T-helper 22 cell (primary cell): ENCODE data around the gene CPE.

Experiments
- DNase-seq: peaks from one replicate; pipeline ENCODE4 v3.0.0-alpha.2; 2020; ENCODE audit warnings: low read depth

CPE gene

DNA sequence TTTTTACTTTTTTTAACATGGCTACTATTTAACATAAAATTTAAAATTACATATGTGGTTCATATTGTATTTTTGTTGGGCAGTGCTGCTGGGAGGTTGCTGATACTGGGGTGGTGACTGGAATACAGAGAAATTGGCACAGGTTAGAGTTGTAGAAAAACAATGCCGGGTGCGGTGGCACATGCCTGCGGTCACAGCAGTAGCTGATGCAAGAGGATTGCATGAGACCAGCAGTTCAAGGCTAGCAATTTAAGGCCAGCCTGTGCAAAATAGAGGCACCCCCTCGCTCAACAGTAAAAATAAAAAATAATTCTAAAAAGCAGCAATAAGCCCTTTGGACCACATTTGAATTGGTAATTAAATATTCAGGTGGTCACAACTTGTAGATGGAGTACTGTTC, 11.8 kb upstream of the CPE start:
- no peak for DNase-seq

DNA sequence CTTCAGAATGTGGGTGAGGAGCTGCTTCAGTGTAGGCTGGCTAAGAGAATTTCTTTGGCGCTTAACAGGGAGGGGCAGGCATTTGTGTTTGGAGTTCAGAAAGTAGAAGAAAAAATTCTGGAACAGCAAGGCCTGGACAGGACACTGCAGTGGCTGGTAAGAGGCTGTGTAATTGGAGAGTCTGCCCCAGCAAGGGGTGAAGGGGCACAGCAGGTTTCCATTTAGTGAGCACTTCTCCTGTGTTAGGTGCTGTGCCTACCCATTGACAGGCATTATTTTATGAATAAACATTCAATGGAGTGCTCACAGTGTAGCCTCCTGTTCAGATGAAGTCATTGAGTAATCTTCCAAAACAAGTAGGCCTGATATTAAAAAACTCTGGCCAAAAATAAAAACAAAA, 10.7 kb upstream of the CPE start:
- no peak for DNase-seq

DNA sequence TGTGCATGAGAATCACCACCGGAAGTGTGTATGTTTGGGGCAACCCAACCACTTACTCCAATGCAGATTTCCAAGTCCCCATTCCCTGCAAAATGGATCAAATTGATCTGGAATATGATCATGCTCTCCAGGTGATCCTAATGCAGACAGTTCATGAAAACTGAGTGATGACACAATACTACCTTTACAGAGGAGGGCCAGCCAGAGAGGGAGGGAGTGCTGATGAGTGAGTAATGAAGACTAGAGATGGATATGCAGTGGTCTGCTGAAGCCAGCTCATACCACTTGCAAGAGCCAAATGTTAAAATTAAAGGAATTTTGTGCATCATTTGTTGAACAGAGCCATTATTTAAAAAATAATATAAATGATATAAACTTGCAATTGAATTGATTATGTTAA, 10.2 kb upstream of the CPE start:
- DNase-seq: no peak

DNA sequence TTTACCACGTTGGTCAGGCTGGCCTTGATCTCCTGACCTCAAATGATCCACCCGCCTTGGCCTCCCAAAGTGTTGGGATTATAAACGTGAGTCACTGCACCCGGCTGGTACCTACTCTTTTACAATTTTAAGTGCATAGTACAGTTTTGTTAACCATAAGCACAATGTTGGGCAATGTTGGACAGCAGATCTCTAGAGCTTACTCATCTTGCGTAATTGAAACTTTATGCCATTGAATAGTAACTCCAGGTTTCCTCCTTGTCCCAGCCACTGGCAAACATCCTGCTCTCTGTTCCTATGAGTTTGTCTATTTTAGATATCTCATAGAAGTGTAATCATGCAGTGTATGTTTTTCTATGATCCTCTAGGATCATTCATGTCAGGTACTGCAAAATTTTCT, 9.3 kb upstream of the CPE start:
- no peak for DNase-seq

DNA sequence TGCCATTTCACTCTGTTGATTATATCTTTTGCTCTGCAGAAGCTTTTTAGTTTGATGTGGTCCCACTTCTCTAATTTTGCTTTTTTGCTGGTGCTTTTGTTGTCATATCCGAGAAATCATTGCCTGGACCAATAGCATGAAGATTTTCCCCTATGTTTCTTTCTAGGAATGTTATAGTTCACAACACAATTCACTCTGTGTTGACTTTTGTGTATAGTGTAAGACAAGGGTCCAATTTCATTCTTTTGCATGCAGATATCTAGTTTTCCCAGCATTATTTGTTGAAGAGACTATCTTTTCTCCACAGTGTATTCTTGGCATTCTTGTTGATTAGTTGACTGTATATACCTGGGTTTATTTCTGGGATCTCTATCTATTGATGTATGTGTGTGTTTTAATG, 8.3 kb upstream of the CPE start:
- no peak for DNase-seq

DNA sequence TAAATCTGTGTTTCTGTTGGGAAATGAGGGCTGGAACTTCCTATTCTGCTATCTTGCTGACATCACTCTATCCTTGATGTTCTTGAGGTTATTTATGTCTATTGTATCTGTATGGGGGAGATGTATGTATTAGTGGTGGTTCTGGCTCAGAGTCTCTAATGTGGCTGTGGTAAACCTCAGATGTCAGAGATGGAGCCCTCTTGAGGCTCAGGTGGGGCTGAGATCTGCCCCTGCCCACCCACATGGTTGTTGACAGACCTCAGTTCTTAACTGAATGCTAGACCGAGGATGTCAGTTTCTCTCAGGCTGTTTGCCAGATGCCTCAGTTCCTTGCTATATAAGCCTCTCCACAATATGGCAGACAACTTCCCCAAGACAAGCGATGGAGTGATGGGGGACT, 3.3 kb upstream of the CPE start:
- DNase-seq: no peak

DNA sequence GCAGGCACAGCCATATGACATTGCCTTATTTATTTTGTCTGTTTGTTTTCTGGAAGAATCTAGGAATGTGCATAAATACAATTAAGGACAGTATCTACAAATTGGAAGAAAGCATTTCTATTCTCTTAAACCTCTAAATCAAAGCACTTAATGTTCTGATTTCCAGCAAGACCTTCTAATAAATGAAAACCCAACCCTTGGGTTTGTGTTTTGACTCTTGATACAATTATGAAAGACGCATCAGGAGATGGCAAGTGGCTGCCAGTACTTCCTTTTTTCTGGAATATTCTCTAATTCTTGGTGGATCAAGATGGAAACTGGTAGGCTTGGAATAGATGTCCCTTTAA, 437 bp upstream of the CPE start:
- no peak for DNase-seq

DNA sequence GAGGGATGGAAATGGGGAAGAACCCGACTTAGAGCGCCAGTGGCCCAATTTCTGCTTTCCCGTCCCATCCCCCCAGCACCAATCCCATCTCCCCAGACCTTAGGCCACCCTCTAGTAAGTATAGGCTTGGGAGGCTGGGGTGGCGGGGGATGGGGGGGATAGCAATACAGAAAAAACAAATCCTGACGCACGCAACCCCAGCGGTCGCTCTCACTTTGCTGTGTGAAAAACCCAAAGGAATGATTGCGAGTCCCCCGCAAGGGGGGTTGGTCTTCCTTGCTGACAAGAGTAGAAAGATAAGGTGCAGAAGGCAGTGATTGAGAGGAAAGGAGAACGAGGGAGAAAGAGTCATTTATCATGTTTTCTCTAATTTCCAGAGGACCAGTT, 863 bp downstream of the CPE start:
- no peak for DNase-seq

DNA sequence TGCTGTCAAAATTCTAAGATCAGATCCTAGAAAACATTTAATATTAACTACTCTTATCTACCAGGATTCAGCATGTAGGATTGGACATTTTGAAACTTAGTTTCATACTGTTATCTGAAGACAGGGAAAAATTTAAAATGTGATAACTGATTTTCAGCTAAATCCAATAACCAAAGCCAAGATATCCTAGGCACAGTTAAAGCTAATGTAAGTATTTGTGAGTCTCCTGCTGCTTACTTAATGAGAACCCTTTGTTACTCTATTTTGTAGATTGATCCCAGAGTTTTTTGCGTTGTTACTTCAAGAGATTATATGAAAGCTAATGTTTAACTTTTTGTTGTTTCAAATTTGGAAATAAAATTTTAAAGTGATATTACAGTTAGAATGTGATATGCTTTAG, 2.0 kb downstream of the CPE start:
- DNase-seq: no peak

DNA sequence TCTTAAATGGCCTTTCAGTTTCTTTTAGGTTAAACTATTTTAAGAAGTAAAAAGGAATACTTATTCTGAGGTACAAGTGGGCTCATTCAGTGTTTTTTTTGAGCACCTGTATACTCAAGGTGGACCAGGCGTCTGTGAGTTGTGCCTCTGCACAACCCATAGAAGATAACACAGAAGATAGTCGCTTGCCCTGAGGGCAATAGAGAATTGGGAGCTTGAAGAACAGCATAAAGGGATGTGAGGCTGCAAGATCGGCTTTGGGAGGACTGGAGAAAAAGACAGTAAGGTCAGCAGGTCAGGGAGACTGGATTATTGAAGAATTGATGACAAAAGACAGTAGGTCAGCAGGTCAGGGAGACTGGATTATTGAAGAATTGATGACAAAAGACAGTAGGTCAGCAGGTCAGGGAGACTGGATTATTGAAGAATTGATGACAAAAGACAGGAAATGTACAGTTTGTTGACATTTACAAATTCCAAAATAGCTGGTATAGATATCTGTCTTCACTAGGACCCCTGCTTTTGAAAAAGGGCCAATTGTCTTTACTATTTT, 3.1 kb downstream of the CPE start:
- DNase-seq: no peak

DNA sequence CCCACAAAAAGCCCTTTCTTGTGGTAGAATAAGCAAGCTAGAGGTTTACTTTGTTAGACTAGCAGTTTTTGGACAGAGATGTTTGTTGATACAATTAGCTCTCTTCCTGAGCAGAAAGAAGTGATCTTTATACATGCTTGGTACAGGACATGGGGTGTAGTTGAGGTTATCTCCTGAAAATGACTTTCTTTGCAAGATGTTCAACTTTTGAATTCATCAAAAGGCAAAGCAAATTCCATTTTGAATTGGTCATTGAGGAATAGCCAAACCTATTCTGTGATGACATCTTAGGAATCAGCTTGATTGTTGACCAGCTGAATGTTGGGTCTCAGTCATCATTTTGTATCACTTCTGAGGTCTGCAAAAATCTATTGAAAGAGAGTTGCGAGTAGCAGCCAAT, 3.8 kb downstream of the CPE start:
- DNase-seq: no peak

DNA sequence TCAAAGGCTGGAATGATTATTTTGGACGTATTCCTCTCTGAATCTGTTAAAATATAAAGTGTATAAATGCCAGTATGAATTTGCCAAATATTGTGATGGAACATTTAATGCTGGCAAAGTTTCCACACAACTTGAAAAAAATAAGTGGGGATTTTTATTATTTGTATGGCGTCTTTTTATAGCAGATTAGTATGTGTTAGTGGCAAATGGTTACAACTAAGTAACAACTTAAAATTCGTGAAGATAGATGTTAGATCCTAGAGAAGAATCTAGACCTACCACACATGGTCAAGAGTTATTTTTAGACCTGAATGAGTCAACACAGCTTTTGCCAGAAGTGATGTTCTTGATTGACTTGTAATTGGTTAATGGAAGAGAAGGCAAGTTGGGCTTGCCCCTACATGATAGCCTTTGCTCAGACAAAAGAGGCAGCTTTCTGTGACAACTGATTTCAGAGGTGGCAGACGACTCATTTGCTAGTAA, 4.8 kb downstream of the CPE start:
- no peak for DNase-seq

DNA sequence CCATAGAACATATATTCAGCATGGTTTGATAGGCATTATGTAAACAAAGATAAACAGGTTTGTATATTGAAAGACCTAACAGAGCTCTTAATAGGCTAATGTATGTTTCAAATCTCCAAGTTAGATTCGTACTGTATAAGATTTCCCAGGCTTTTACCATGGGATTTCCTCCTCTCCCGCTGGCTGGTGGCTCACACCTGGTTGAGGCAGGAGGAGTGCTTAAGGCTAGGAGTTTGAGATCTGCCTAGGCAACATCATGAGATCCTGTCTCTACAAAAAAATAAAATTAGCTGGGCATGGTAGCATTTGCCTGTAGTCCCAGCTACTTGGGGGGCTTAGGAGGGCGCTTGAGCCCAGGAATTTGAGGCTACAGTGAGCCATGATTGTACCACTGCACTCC, 5.4 kb downstream of the CPE start:
- no peak for DNase-seq

DNA sequence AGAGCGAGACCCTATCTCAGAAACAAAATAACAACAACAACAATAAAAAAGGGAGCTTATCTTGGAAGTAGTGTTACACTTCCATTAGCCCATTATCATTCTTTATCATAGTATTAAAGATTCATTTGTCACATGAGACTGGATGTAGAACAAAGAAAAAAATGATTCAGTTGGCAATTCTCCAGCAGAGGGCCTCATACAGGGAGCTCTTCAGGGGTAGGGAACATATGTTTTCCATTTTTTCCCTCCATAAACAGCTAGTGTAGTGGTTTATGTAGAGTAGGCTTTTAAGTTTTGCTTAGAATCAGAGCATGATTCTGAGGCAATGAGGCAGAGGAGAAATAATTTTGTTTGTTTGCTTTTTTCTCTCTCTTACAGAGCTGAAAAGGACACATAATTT, 5.8 kb downstream of the CPE start:
- DNase-seq: no peak

DNA sequence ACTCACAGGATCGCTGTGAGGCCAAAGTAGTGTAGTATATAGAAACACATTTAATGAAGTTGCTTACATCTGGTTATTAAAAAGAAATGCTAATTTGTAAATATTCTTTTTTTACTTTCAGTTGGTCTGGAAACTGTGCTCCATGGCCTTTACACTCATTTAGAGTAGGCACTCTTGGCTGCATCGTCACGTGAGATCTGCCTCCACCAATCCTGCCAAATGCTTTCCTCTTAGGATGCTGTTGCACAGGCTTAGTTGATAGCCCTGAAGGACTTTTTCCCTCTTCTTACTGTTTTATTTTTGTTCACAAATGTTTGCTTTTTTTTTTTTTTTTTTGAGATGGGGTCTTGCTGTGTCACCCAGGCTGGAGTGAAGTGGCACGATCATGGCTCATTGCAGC, 6.3 kb downstream of the CPE start:
- no peak for DNase-seq

DNA sequence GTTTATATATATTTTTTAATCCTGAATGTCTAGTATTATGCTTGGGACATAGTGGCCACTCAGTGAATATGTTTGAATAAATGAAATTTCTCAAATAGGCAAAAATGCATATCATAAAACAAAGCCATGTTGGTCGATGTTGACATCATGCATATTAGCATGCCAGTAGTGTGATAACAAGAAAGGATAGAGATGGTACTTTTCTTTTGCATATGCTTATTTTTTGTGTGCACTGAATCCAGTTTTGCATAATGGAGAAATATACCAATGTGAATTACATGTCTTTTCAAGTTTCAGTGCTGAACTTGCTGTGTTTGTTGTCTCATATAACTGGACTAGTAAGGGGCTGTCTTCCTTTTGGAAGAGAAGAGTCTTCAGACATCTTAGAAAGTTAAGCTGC, 7.5 kb downstream of the CPE start:
- no peak for DNase-seq

DNA sequence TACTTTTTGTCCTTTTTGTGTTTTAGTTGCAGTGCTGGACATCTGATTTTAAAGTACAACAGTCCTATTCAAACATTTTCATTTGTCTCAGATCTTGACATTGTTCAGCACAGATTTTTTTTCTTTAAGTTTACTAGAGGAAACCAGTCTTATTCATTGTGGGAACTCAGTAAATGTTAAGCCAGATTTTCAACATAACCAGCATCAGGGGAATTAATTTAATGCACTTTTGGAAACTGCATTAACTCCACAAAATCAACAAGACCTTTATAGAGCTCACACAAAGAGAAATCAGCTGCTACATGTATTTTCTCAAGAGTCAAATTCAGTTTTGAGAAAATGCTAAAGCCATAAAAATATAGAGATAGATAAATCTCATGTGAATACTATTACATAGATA, 9.9 kb downstream of the CPE start:
- no peak for DNase-seq

DNA sequence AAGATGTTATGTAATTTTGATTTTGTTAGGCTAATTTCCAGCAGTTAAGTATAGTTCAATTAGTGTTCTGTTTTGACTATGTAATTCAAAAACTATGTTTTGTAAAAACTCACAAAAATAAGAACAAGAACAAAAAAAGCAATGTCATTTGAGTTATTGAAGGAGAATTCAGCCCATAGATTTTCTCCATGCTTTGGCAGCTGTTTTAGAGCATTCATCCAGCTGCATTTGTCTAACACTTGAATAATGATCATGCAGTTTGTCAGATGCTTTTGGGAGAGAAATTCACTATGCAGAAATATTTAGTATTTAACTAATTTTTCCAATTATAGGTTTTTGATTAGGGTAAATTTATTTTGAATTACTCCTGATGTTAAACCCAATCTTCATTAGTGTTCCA, 14.2 kb downstream of the CPE start:
- no peak for DNase-seq

DNA sequence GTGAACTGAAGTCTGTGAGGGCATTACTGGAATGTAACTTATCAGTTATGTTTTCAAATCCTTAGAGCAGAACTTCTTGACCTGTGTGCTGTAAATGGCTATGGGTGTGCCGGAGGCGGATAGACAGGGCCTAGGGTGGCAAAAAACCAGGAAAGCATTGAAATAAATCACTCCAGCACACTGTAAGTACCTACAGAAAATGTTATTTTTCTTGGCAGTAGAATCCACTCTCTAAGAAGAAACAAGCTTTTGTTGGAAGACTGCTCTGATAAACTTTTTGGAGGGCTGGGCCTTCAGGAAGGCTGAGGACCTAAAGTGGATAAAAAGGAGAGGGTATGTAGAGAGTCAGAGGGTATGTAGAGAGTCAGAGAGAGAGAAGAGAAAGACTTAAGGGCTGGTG, 14.9 kb downstream of the CPE start:
- no peak for DNase-seq

DNA sequence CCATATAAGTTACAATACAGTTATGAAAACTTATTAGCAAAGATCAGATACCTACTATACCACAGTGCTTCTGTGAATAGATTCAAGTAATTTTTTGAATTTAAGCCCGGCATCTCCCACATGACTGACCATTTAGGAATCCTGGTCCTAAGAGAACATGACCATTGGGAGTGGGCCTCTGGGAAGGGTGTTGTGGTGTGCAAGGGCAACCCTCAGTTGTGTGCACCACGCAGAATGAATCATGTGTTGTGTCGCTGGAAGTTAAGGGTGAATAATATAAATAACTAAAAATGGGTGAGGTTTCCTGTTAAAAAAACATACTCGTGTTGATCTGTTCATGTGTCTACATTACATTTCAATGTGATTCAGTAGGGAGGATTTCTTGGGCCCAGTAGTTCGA, 15.5 kb downstream of the CPE start:
- DNase-seq: no peak

DNA sequence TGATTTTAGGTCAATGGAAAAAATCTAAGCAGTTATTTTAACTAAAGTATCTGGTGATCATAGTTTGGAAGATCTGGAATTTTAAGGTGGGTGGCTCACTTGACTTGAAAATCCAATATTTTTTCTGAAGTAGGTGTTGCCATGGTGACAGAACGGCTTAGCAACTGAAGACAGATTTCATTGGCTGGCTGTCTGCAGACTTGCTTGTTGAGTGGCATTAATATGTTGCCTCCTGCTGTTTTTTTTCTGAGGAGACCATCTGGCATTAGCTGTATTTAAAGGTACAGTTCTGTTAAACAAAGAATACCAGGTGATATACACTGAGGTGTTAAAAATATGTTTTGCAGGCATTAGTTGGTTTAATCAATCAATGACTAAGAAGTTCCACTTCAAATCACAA, 19.8 kb downstream of the CPE start:
- no peak for DNase-seq

DNA sequence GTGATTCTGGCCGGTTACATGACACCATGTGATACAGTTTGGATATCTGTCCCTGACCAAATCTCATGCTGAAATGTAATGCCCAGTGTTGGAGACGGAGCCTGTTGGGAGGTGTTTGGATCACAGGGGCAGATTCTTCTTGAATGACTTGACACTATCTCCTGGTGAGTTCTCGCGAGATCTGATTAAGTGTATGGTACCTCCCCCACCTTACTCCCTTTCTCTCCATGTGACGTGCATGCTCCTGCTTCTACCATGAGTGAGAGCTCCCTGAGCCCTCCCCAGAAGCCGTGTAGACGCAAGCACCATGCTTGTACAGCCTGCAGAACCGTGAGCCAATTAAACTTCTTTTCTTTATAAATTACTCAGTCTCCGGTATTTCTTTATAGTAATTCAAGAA, 23.6 kb downstream of the CPE start:
- DNase-seq: no peak

DNA sequence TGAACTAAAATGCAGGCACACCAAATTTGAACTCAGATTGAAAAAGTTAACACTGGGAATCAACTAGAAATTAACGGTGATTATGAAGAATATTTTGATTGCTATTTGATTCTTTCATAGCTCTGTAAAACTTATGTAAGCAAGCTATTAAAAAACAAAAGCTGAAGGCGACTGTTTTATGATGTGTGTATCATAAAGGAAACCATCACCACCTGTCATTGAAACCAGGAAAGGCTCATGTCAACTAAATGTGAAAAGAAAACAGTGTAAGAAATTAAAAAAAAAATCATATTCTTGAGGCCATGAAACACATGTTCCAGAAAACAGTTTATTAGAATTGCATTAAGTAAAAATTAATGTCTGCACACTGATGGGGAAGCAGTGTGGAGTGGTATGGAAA, 24.2 kb downstream of the CPE start:
- DNase-seq: no peak

DNA sequence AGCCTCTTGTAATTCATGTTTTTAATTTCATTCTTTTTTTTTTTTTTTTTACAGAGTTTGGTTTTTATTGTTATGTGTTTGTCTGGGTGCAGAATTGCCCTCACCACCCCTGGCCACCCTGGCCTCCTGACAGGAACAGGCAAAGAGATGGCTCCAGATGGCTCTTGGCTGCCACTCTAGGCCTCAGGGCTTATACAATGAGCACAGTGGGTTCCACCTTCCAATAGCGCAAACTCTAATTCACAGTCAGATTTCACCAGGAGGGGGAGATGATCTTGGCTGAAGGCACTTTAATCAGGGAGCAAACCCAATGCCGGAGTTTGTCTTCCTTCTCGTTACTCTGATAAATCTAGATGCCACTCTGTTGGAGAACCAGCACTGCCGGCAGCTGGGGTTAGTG, 24.8 kb downstream of the CPE start:
- DNase-seq: no peak

DNA sequence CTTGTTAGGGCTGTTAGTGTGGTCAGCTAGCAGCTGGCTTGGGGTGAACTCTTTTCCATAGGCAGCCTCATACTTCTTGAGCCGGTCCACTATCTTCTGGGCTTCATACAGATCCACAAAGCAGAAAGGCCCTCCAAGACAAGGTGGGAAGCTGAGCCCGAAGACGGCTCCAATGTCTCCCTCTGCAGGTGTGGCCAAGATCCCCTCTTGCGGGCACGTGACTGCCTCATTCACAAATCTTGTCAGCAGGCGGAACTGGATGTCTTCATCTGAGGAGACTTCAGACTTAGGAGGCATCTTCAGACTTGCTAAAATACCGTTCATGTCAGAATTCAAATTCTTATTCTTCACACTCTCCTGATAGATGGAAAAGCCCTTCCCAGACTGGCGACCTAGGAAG, 25.3 kb downstream of the CPE start:
- DNase-seq: no peak
